ENCODE measurements around the gene PPM1M.

Gene PPM1M

GRCh38 chr3:52203701-52204100 lies 41.9 kb upstream of the PPM1M start:
- Histone ChIP-seq H3K27me3 (ENCODE audit: control insufficient read depth, insufficient read depth, low read length) (no peaks in the 10 kb centered on the region), H3K9me3 (ENCODE audit: control insufficient read depth, insufficient read depth, low read length) (no peaks in the 10 kb centered on the region), H3K36me3 (ENCODE audit: control insufficient read depth, insufficient read depth, low read length) (peaks cover 21% of the 10 kb centered on the region), H3K4me3 (ENCODE audit: low read length) (no peak overlapping the region), H3K4me1 (ENCODE audit: control insufficient read depth, insufficient read depth, low read length) (no peaks in the 10 kb centered on the region), H3K27ac (ENCODE audit: low read length) (no peak overlapping the region)
- no peak for DNase-seq (ENCODE audit: low read depth, low spot score)
- WGBS (ENCODE audit: insufficient coverage, insufficient read length) = no CpG with 5 or more reads among the region's 1 CpG

- H3K36me3 ChIP-seq (ENCODE audit: control insufficient read depth, insufficient read depth, low read length) = peaks cover 21% of the 10 kb centered on the region
- H3K4me3 ChIP-seq (ENCODE audit: low read length) = no peak overlapping the region
- H3K27ac ChIP-seq (ENCODE audit: low read length) = no peak overlapping the region
- H3K4me1 ChIP-seq (ENCODE audit: control insufficient read depth, insufficient read depth, low read length) = no peaks in the 10 kb centered on the region
- no peak for DNase-seq (ENCODE audit: low read depth, low spot score)
- no CpG with 5 or more reads among the region's 10 CpGs for WGBS (ENCODE audit: insufficient coverage, insufficient read length)
- H3K9me3 ChIP-seq (ENCODE audit: control insufficient read depth, insufficient read depth, low read length) = no peaks in the 10 kb centered on the region
- H3K27me3 ChIP-seq (ENCODE audit: control insufficient read depth, insufficient read depth, low read length) = no peaks in the 10 kb centered on the region
These were observed 41.1 kb upstream of the PPM1M start for GRCh38 chr3:52204337-52205073.

- Histone ChIP-seq H3K4me3 (ENCODE audit: low read length) (no peak overlapping the region), H3K27me3 (ENCODE audit: control insufficient read depth, insufficient read depth, low read length) (no peaks in the 10 kb centered on the region), H3K9me3 (ENCODE audit: control insufficient read depth, insufficient read depth, low read length) (no peaks in the 10 kb centered on the region), H3K27ac (ENCODE audit: low read length) (no peak overlapping the region), H3K4me1 (ENCODE audit: control insufficient read depth, insufficient read depth, low read length) (no peaks in the 10 kb centered on the region), H3K36me3 (ENCODE audit: control insufficient read depth, insufficient read depth, low read length) (peaks cover 27% of the 10 kb centered on the region)
- DNase-seq (ENCODE audit: low read depth, low spot score) = no peak
- WGBS (ENCODE audit: insufficient coverage, insufficient read length) = no CpG with 5 or more reads among the region's 6 CpGs
These were observed 39.7 kb upstream of the PPM1M start for GRCh38 chr3:52205727-52206372.

- no peak overlapping the region for H3K4me3 ChIP-seq (ENCODE audit: low read length)
- H3K4me1 ChIP-seq (ENCODE audit: control insufficient read depth, insufficient read depth, low read length) = no peaks in the 10 kb centered on the region
- no CpG with 5 or more reads among the region's 4 CpGs for WGBS (ENCODE audit: insufficient coverage, insufficient read length)
- DNase-seq (ENCODE audit: low read depth, low spot score) = no peak
- H3K27me3 ChIP-seq (ENCODE audit: control insufficient read depth, insufficient read depth, low read length) = no peaks in the 10 kb centered on the region
- no peak overlapping the region for H3K27ac ChIP-seq (ENCODE audit: low read length)
- H3K9me3 ChIP-seq (ENCODE audit: control insufficient read depth, insufficient read depth, low read length) = no peaks in the 10 kb centered on the region
- H3K36me3 ChIP-seq (ENCODE audit: control insufficient read depth, insufficient read depth, low read length) = peaks cover 38% of the 10 kb centered on the region
These were observed 37.0 kb upstream of the PPM1M start for GRCh38 chr3:52208556-52208955.

GRCh38 chr3:52210037-52210436 lies 35.5 kb upstream of the PPM1M start:
- Histone ChIP-seq H3K27me3 (ENCODE audit: control insufficient read depth, insufficient read depth, low read length) (no peaks in the 10 kb centered on the region), H3K9me3 (ENCODE audit: control insufficient read depth, insufficient read depth, low read length) (no peaks in the 10 kb centered on the region), H3K36me3 (ENCODE audit: control insufficient read depth, insufficient read depth, low read length) (peaks cover 37% of the 10 kb centered on the region), H3K27ac (ENCODE audit: low read length) (no peak overlapping the region), H3K4me3 (ENCODE audit: low read length) (no peak overlapping the region), H3K4me1 (ENCODE audit: control insufficient read depth, insufficient read depth, low read length) (no peaks in the 10 kb centered on the region)
- no peak for DNase-seq (ENCODE audit: low read depth, low spot score)

GRCh38 chr3:52210550-52211046 lies 35.0 kb upstream of the PPM1M start:
- Histone ChIP-seq H3K27ac (ENCODE audit: low read length) (no peak overlapping the region), H3K4me3 (ENCODE audit: low read length) (no peak overlapping the region), H3K9me3 (ENCODE audit: control insufficient read depth, insufficient read depth, low read length) (no peaks in the 10 kb centered on the region), H3K27me3 (ENCODE audit: control insufficient read depth, insufficient read depth, low read length) (no peaks in the 10 kb centered on the region), H3K36me3 (ENCODE audit: control insufficient read depth, insufficient read depth, low read length) (peaks cover 36% of the 10 kb centered on the region), H3K4me1 (ENCODE audit: control insufficient read depth, insufficient read depth, low read length) (no peaks in the 10 kb centered on the region)
- no CpG with 5 or more reads among the region's 6 CpGs for WGBS (ENCODE audit: insufficient coverage, insufficient read length)
- DNase-seq (ENCODE audit: low read depth, low spot score) = no peak

GRCh38 chr3:52211268-52211891 lies 34.2 kb upstream of the PPM1M start:
- H3K4me1 ChIP-seq (ENCODE audit: control insufficient read depth, insufficient read depth, low read length) = no peaks in the 10 kb centered on the region
- no peak overlapping the region for H3K27ac ChIP-seq (ENCODE audit: low read length)
- no CpG with 5 or more reads among the region's 18 CpGs for WGBS (ENCODE audit: insufficient coverage, insufficient read length)
- no peak overlapping the region; the same call in 1 of the 2 replicates for H3K4me3 ChIP-seq (ENCODE audit: low read length)
- DNase-seq (ENCODE audit: low read depth, low spot score) = no peak
- no peaks in the 10 kb centered on the region for H3K27me3 ChIP-seq (ENCODE audit: control insufficient read depth, insufficient read depth, low read length)
- H3K36me3 ChIP-seq (ENCODE audit: control insufficient read depth, insufficient read depth, low read length) = peaks cover 35% of the 10 kb centered on the region
- H3K9me3 ChIP-seq (ENCODE audit: control insufficient read depth, insufficient read depth, low read length) = no peaks in the 10 kb centered on the region

- DNase-seq (ENCODE audit: low read depth, low spot score) = no peak
These were observed 32.6 kb upstream of the PPM1M start for GRCh38 chr3:52213005-52213404.

GRCh38 chr3:52213901-52214300 lies 31.7 kb upstream of the PPM1M start:
- Histone ChIP-seq H3K4me3 (ENCODE audit: low read length) (no peak overlapping the region), H3K9me3 (ENCODE audit: control insufficient read depth, insufficient read depth, low read length) (no peaks in the 10 kb centered on the region), H3K4me1 (ENCODE audit: control insufficient read depth, insufficient read depth, low read length) (no peaks in the 10 kb centered on the region), H3K27ac (ENCODE audit: low read length) (no peak overlapping the region), H3K36me3 (ENCODE audit: control insufficient read depth, insufficient read depth, low read length) (peaks cover 28% of the 10 kb centered on the region), H3K27me3 (ENCODE audit: control insufficient read depth, insufficient read depth, low read length) (no peaks in the 10 kb centered on the region)
- DNase-seq (ENCODE audit: low read depth, low spot score) = no peak

More at GRCh38 chr3:52213005-52213404, 32.6 kb upstream of the PPM1M start:
- Histone ChIP-seq H3K27ac (ENCODE audit: low read length) (no peak overlapping the region), H3K4me1 (ENCODE audit: control insufficient read depth, insufficient read depth, low read length) (no peaks in the 10 kb centered on the region), H3K36me3 (ENCODE audit: control insufficient read depth, insufficient read depth, low read length) (peaks cover 31% of the 10 kb centered on the region), H3K9me3 (ENCODE audit: control insufficient read depth, insufficient read depth, low read length) (no peaks in the 10 kb centered on the region), H3K27me3 (ENCODE audit: control insufficient read depth, insufficient read depth, low read length) (no peaks in the 10 kb centered on the region), H3K4me3 (ENCODE audit: low read length) (no peak overlapping the region)
- WGBS (ENCODE audit: insufficient coverage, insufficient read length) = no CpG with 5 or more reads among the region's 8 CpGs

GRCh38 chr3:52215351-52215750 lies 30.2 kb upstream of the PPM1M start:
- no CpG with 5 or more reads among the region's 7 CpGs for WGBS (ENCODE audit: insufficient coverage, insufficient read length)
- no peaks in the 10 kb centered on the region for H3K9me3 ChIP-seq (ENCODE audit: control insufficient read depth, insufficient read depth, low read length)
- H3K36me3 ChIP-seq (ENCODE audit: control insufficient read depth, insufficient read depth, low read length) = peaks cover 23% of the 10 kb centered on the region
- H3K4me1 ChIP-seq (ENCODE audit: control insufficient read depth, insufficient read depth, low read length) = no peaks in the 10 kb centered on the region
- H3K27ac ChIP-seq (ENCODE audit: low read length) = no peak overlapping the region
- no peak overlapping the region for H3K4me3 ChIP-seq (ENCODE audit: low read length)
- no peak for DNase-seq (ENCODE audit: low read depth, low spot score)
- no peaks in the 10 kb centered on the region for H3K27me3 ChIP-seq (ENCODE audit: control insufficient read depth, insufficient read depth, low read length)
